CD14-positive monocyte (primary cell): ENCODE results near the gene MTFP1. TPM values are rescaled to one million over a fixed set of nuclear protein-coding genes. Genes with fewer than 3 reads are reported as not detected.

Experiments
- DNase-seq, 3 donors: peaks; one replicate each; pipeline ENCODE4 v3.0.0-alpha.2; 2011 to 2022
- H2AFZ ChIP-seq: 2 replicates; pipeline ENCODE4 v1.6.0; 2012; ENCODE audit warnings: mild to moderate bottlenecking, low read depth, low read length, inconsistent platforms; ENCODE audit not compliant: insufficient read depth, poor library complexity, severe bottlenecking
- H3K27ac ChIP-seq, 2 donors: 1 replicate in 1 of 2; 2 replicates in 1 of 2; pipeline ENCODE4 v1.5.1; 2012 to 2013; ENCODE audit warnings: low read length in 2 of 2, control low read depth in 1 of 2, inconsistent platforms in 1 of 2, low read depth in 1 of 2, mild to moderate bottlenecking in 1 of 2
- H3K27me3 ChIP-seq, 2 donors: one replicate each; pipeline versions ENCODE4 v1.6.0 to v1.6.1; 2011 to 2013; ENCODE audit warnings: low read length in 2 of 2; ENCODE audit not compliant: control insufficient read depth in 2 of 2, insufficient read depth in 2 of 2
- H3K36me3 ChIP-seq, 2 donors: replicated peaks in 1 of 2; 1 replicate in 1 of 2; 2 replicates in 1 of 2; pipeline versions ENCODE4 v1.5.1 to v1.6.1; 2012 to 2013; ENCODE audit warnings: low read length in 2 of 2, control low read depth in 1 of 2, inconsistent platforms in 1 of 2, mild to moderate bottlenecking in 1 of 2; ENCODE audit not compliant: insufficient read depth in 2 of 2, control insufficient read depth in 1 of 2
- H3K4me1 ChIP-seq, 2 donors: 1 replicate in 1 of 2; 2 replicates in 1 of 2; pipeline versions ENCODE4 v1.5.1 to v1.6.1; 2012 to 2013; ENCODE audit warnings: low read length in 2 of 2, control low read depth in 1 of 2, inconsistent platforms in 1 of 2, mild to moderate bottlenecking in 1 of 2, moderate library complexity in 1 of 2; ENCODE audit not compliant: insufficient read depth in 2 of 2, control insufficient read depth in 1 of 2
- H3K4me2 ChIP-seq: replicated peaks from 2 replicates; pipeline ENCODE3; 2012; ENCODE audit warnings: low read length, moderate library complexity, mild to moderate bottlenecking; ENCODE audit not compliant: poor library complexity, severe bottlenecking; ENCODE audit errors: extremely low read depth
- H3K4me3 ChIP-seq, 3 experiments: fragments of 200-600 bp in 1 of 3; sonication (generic) in 1 of 3; replicated peaks in 1 of 3; 1 replicate in 2 of 3; 2 replicates in 1 of 3; pipeline ENCODE4 v1.5.1; 2011 to 2013; ENCODE audit warnings: low read length in 3 of 3, mild to moderate bottlenecking in 3 of 3, control low read depth in 2 of 3, low read depth in 2 of 3, inconsistent platforms in 1 of 3, moderate library complexity in 1 of 3
- H3K79me2 ChIP-seq: 2 replicates; pipeline ENCODE4 v1.6.0; 2012; ENCODE audit warnings: mild to moderate bottlenecking, control low read depth, inconsistent platforms, low read length, moderate library complexity; ENCODE audit not compliant: insufficient read depth
- H3K9ac ChIP-seq: 2 replicates; pipeline ENCODE4 v1.6.0; 2017; ENCODE audit warnings: low read length, mild to moderate bottlenecking; ENCODE audit not compliant: insufficient read depth, poor library complexity, severe bottlenecking
- H3K9me3 ChIP-seq, 2 donors: replicated peaks in 1 of 2; 1 replicate in 1 of 2; 2 replicates in 1 of 2; pipeline versions ENCODE4 v1.5.1 to v1.6.1; 2012 to 2013; ENCODE audit warnings: low read length in 2 of 2, control low read depth in 1 of 2; ENCODE audit not compliant: control insufficient read depth in 1 of 2, insufficient read depth in 1 of 2
- H4K20me1 ChIP-seq: 2 replicates; pipeline ENCODE4 v1.6.0; 2012; ENCODE audit warnings: mild to moderate bottlenecking, low read length, control low read depth, moderate library complexity; ENCODE audit not compliant: insufficient read depth
- H3K27ac Mint-ChIP-seq, 7 donors: one replicate each; pipeline ENCODE4 v1.8.0; 2020; ENCODE audit warnings: mild to moderate bottlenecking in 7 of 7, mixed read lengths in 7 of 7, moderate library complexity in 6 of 7, inconsistent platforms in 2 of 7
- H3K27me3 Mint-ChIP-seq, 3 donors: one replicate each; pipeline ENCODE4 v1.8.0; 2021 to 2022; ENCODE audit warnings: low read depth in 3 of 3, mild to moderate bottlenecking in 3 of 3, mixed read lengths in 3 of 3, moderate library complexity in 3 of 3, inconsistent platforms in 1 of 3
- H3K36me3 Mint-ChIP-seq, 2 donors: one replicate each; pipeline ENCODE4 v1.8.0; 2020; ENCODE audit warnings: mixed read lengths in 2 of 2, inconsistent platforms in 1 of 2, mild to moderate bottlenecking in 1 of 2
- H3K4me1 Mint-ChIP-seq: one replicate; pipeline ENCODE4 v1.8.0; 2020; ENCODE audit warnings: mild to moderate bottlenecking, mixed read lengths
- H3K4me3 Mint-ChIP-seq, 2 donors: one replicate each; pipeline ENCODE4 v1.8.0; 2020; ENCODE audit warnings: mild to moderate bottlenecking in 2 of 2, mixed read lengths in 2 of 2, moderate library complexity in 1 of 2
- H3K9me3 Mint-ChIP-seq, 7 donors: one replicate each; pipeline ENCODE4 v1.8.0; 2020 to 2022; ENCODE audit warnings: mixed read lengths in 7 of 7, mild to moderate bottlenecking in 6 of 7, moderate library complexity in 6 of 7, inconsistent platforms in 2 of 7
- WGBS: methylation state at CpG from one replicate; pipeline ENCODE4 v1.1.5; 2013; ENCODE audit warnings: missing lambda C conversion rate; ENCODE audit not compliant: insufficient coverage; 5-methylcytosine and 5-hydroxymethylcytosine counted together
- intact Hi-C, 2 donors: fragments of 100-400 bp; cut with micrococcal nuclease; formaldehyde crosslinking; loops; one replicate each; pipeline versions ENCODE4 v1.15.0 to v1.15.1; 2023
- polyA plus RNA-seq, 3 donors: library from polyadenylated mRNA; depleted of rRNA in 1 of 3; unstranded in 2 of 3; stranded (reverse) in 1 of 3; fragments of 300-500 nt in 2 of 3; fragments of >200 nt in 1 of 3; fragmentation: Illumina TruSeq in 2 of 3; gene quantifications; 1 replicate in 2 of 3; 2 replicates in 1 of 3; pipeline ENCODE4 v1.2.3, GENCODE V29; 2012 to 2021
- TF ChIP-seq, protein P1 (sequence below): fragments of 200-600 bp; IDR thresholded peaks from one replicate; pipeline ENCODE4 v1.8.0; 2022; ENCODE audit warnings: antibody characterized with exemption, mild to moderate bottlenecking

The MTFP1 gene
- polyA plus RNA-seq, 3 donors = 6.2 to 14.2 (median 7.5) TPM

DNA sequence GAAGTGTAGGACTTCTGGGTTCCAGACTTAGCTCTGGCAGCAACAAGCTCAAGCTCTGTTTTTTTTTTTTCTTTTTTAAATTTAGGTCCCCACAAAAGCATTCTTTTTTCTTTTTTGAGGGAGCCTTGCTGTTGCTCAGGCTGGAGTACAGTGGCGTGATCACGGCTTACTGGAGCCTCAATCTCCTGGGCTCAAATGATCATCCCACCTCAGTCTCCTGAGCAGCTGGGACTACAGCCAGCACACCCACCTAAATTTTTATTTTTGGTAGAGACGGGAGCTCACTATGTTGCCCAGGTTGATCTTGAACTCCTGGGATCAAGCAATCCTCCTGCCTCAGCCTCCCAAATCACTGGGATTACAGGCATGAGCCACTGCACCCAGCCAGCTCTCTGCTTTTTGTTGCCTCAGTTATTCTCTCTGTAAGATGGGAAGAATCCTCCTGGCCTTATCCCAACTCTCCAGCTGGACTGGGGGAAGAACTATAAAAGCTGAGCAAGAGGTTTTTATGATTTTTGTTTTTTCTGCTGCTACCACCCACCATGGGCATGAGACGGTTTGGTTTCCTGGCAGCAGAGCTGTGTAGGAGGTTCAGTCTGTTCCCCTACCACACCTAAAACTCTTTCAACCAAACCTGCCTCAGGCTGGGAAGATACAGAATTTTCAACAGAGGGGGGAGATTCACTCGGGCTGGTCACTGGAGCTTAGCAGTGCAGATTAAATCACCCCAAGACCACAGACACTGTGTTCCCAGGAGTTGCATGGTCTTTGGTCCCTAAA lies 11.6 kb upstream of the MTFP1 start:
- H3K4me1 Mint-ChIP-seq = no peaks in the 10 kb centered on the region
- no peak overlapping the region for H3K4me2 ChIP-seq
- DNase-seq = no peak
- no peak overlapping the region for H3K9ac ChIP-seq
- no peaks in the 10 kb centered on the region for H4K20me1 ChIP-seq
- H3K36me3 ChIP-seq = peaks cover 4 to 31% of the 10 kb centered on the region in 2 donors
- peaks cover 21 to 26% of the 10 kb centered on the region in 2 donors for H3K36me3 Mint-ChIP-seq
- no peaks in the 10 kb centered on the region for H3K4me1 ChIP-seq
- H3K9me3 ChIP-seq = no peaks in the 10 kb centered on the region
- no peak overlapping the region for H3K4me3 Mint-ChIP-seq
- WGBS = 90% methylated on average over 2 of the region's 5 CpGs
- H3K27ac ChIP-seq = no peak overlapping the region
- TF ChIP-seq, protein P1, sequence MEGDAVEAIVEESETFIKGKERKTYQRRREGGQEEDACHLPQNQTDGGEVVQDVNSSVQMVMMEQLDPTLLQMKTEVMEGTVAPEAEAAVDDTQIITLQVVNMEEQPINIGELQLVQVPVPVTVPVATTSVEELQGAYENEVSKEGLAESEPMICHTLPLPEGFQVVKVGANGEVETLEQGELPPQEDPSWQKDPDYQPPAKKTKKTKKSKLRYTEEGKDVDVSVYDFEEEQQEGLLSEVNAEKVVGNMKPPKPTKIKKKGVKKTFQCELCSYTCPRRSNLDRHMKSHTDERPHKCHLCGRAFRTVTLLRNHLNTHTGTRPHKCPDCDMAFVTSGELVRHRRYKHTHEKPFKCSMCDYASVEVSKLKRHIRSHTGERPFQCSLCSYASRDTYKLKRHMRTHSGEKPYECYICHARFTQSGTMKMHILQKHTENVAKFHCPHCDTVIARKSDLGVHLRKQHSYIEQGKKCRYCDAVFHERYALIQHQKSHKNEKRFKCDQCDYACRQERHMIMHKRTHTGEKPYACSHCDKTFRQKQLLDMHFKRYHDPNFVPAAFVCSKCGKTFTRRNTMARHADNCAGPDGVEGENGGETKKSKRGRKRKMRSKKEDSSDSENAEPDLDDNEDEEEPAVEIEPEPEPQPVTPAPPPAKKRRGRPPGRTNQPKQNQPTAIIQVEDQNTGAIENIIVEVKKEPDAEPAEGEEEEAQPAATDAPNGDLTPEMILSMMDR = no peak
- intact Hi-C loops = no loop called here
- H3K27me3 Mint-ChIP-seq = peaks cover 0 to 6% (median 4%) of the 10 kb centered on the region in 3 donors
- H3K79me2 ChIP-seq = no peaks in the 10 kb centered on the region
- H3K27ac Mint-ChIP-seq = no peak overlapping the region
- no peaks in the 10 kb centered on the region for H3K9me3 Mint-ChIP-seq
- H3K4me3 ChIP-seq = no peak overlapping the region
- H3K27me3 ChIP-seq = no peaks in the 10 kb centered on the region
- H2AFZ ChIP-seq = no peak overlapping the region

- no peak overlapping the region for H3K4me2 ChIP-seq
- 100% methylated on average over 3 of the region's 4 CpGs for WGBS
- no peaks in the 10 kb centered on the region for H4K20me1 ChIP-seq
- no peak overlapping the region for H2AFZ ChIP-seq
- no peaks in the 10 kb centered on the region for H3K4me1 ChIP-seq
- no peaks in the 10 kb centered on the region for H3K79me2 ChIP-seq
- peaks cover 0 to 6% (median 4%) of the 10 kb centered on the region in 3 donors for H3K27me3 Mint-ChIP-seq
- H3K9ac ChIP-seq = no peak overlapping the region
- H3K9me3 Mint-ChIP-seq = no peaks in the 10 kb centered on the region
- H3K4me3 Mint-ChIP-seq = no peak overlapping the region
- DNase-seq = no peak
- H3K27me3 ChIP-seq = no peaks in the 10 kb centered on the region
- H3K4me1 Mint-ChIP-seq = no peaks in the 10 kb centered on the region
- no peak overlapping the region for H3K27ac Mint-ChIP-seq
- TF ChIP-seq, protein P1 = no peak
- no peaks in the 10 kb centered on the region for H3K9me3 ChIP-seq
- no peak overlapping the region for H3K27ac ChIP-seq
- peaks cover 4 to 31% of the 10 kb centered on the region in 2 donors for H3K36me3 ChIP-seq
- peaks cover 26% of the 10 kb centered on the region in 2 donors for H3K36me3 Mint-ChIP-seq
- no peak overlapping the region for H3K4me3 ChIP-seq
- intact Hi-C loops = no loop called here
Measured at GRCh38 chr22:30414525-30415047, 11.0 kb upstream of the MTFP1 start.
